CD4-positive, CD25-positive, alpha-beta regulatory T cell (primary cell): Measurements from ENCODE around the gene SLC9C1. TPM values are rescaled to one million over a fixed set of nuclear protein-coding genes. Genes with fewer than 3 reads are reported as not detected.
A peak's percentile ranks its signal among the peaks of the same experiment; 100 is the strongest.

Source experiments
- ATAC-seq, 2 donors: fragments of 150-1000 bp; cut with Tn5 transposase; one replicate each; pipeline ENCODE4 v1.10.0; 2021; ENCODE audit warnings: low read depth in 2 of 2, moderate number of reproducible peaks in 2 of 2, moderate library complexity in 1 of 2
- DNase-seq, 3 donors: peaks; one replicate each; pipeline versions ENCODE4 v3.0.0 to v3.0.0-alpha.2; 2012 to 2022; ENCODE audit warnings: mixed read lengths in 1 of 3
- H3K27ac ChIP-seq: one replicate; pipeline ENCODE4 v1.7.0; 2013; ENCODE audit warnings: mild to moderate bottlenecking, low read length; ENCODE audit not compliant: insufficient read depth, poor library complexity, severe bottlenecking
- H3K27me3 ChIP-seq: one replicate; pipeline ENCODE4 v1.7.0; 2013; ENCODE audit warnings: low read length; ENCODE audit not compliant: control insufficient read depth, insufficient read depth
- H3K36me3 ChIP-seq: one replicate; pipeline ENCODE4 v1.7.0; 2013; ENCODE audit warnings: mild to moderate bottlenecking, low read length, moderate library complexity; ENCODE audit not compliant: control insufficient read depth, insufficient read depth
- H3K4me1 ChIP-seq: 2 replicates; pipeline ENCODE4 v1.7.0; 2013; ENCODE audit warnings: mild to moderate bottlenecking, low read length; ENCODE audit not compliant: insufficient read depth, control insufficient read depth, poor library complexity, severe bottlenecking
- H3K4me3 ChIP-seq: one replicate; pipeline ENCODE4 v1.7.0; 2013; ENCODE audit warnings: low read depth, mild to moderate bottlenecking, low read length, moderate library complexity
- H3K9me3 ChIP-seq, 2 experiments: 1 replicate in 1 of 2; 2 replicates in 1 of 2; pipeline ENCODE4 v1.7.0; 2013; ENCODE audit warnings: low read length in 2 of 2, mild to moderate bottlenecking in 1 of 2, moderate library complexity in 1 of 2; ENCODE audit not compliant: control insufficient read depth in 2 of 2
- H3K27ac Mint-ChIP-seq, 3 donors: one replicate each; pipeline ENCODE4 v1.8.0; 2020 to 2022; ENCODE audit warnings: mild to moderate bottlenecking in 3 of 3, mixed read lengths in 3 of 3, moderate library complexity in 2 of 3
- H3K27me3 Mint-ChIP-seq: one replicate; pipeline ENCODE4 v1.8.0; 2022; ENCODE audit warnings: mild to moderate bottlenecking, mixed read lengths
- H3K36me3 Mint-ChIP-seq: one replicate; pipeline ENCODE4 v1.8.0; 2020; ENCODE audit warnings: mixed read lengths
- H3K4me1 Mint-ChIP-seq, 4 donors: one replicate each; pipeline ENCODE4 v1.8.0; 2020 to 2022; ENCODE audit warnings: mixed read lengths in 4 of 4, mild to moderate bottlenecking in 1 of 4
- H3K4me3 Mint-ChIP-seq, 4 donors: one replicate each; pipeline ENCODE4 v1.8.0; 2020 to 2022; ENCODE audit warnings: mild to moderate bottlenecking in 4 of 4, mixed read lengths in 4 of 4, moderate library complexity in 3 of 4
- H3K9me3 Mint-ChIP-seq, 7 donors: one replicate each; pipeline ENCODE4 v1.8.0; 2020 to 2022; ENCODE audit warnings: mixed read lengths in 7 of 7, mild to moderate bottlenecking in 3 of 7, moderate library complexity in 2 of 7
- polyA plus RNA-seq, 4 donors: library from polyadenylated mRNA; unstranded; fragments of 300-500 nt; fragmentation: Illumina TruSeq; gene quantifications; one replicate each; pipeline ENCODE4 v1.2.3, GENCODE V29; 2021
- total RNA-seq: library from RNA; stranded (reverse); gene quantifications from one replicate; pipeline ENCODE4 v1.2.3, GENCODE V29; 2022

Gene SLC9C1
- total and polyA plus RNA-seq, 5 donors from 2014 or later: not detected

- H3K4me3 Mint-ChIP-seq: no peak overlapping the region
- peaks cover 0 to 5% (median 4%) of the 10 kb centered on the region in 4 donors for H3K4me1 Mint-ChIP-seq
- peak; percentile 87 to 89 for ATAC-seq
- H3K36me3 Mint-ChIP-seq: no peaks in the 10 kb centered on the region
- Histone ChIP-seq H3K9me3 (no peaks in the 10 kb centered on the region), H3K4me1 (no peaks in the 10 kb centered on the region), H3K27ac (no peak overlapping the region), H3K27me3 (no peaks in the 10 kb centered on the region), H3K36me3 (no peaks in the 10 kb centered on the region), H3K4me3 (no peak overlapping the region)
- peak overlapping the region in 1 of 3 donors; percentile 29 for H3K27ac Mint-ChIP-seq
- peaks cover 5% of the 10 kb centered on the region for H3K27me3 Mint-ChIP-seq
- peak; percentile 23 to 80 (median 64) for DNase-seq
- H3K9me3 Mint-ChIP-seq: peaks cover 0 to 3% (median 0%) of the 10 kb centered on the region in 7 donors
Measured at GRCh38 chr3:112111785-112112402, 182.1 kb downstream of the SLC9C1 start.

GRCh38 chr3:112109322-112109721, 184.7 kb downstream of the SLC9C1 start:
- no peak for DNase-seq
- H3K27me3 ChIP-seq: no peaks in the 10 kb centered on the region
- H3K4me3 ChIP-seq: no peak overlapping the region
- H3K36me3 ChIP-seq: no peaks in the 10 kb centered on the region
- H3K4me1 Mint-ChIP-seq: peaks cover 0 to 5% (median 4%) of the 10 kb centered on the region in 4 donors
- H3K27me3 Mint-ChIP-seq: peaks cover 5% of the 10 kb centered on the region
- no peak overlapping the region for H3K27ac Mint-ChIP-seq
- H3K27ac ChIP-seq: no peak overlapping the region
- H3K9me3 ChIP-seq: no peaks in the 10 kb centered on the region
- H3K36me3 Mint-ChIP-seq: no peaks in the 10 kb centered on the region
- no peak overlapping the region for H3K4me3 Mint-ChIP-seq
- peaks cover 0 to 2% (median 0%) of the 10 kb centered on the region in 7 donors for H3K9me3 Mint-ChIP-seq
- H3K4me1 ChIP-seq: no peaks in the 10 kb centered on the region
- ATAC-seq: no peak

GRCh38 chr3:112104774-112105173, 189.2 kb downstream of the SLC9C1 start:
- H3K9me3 Mint-ChIP-seq: peaks cover 0 to 1% (median 0%) of the 10 kb centered on the region in 7 donors
- H3K27me3 Mint-ChIP-seq: peaks cover 13% of the 10 kb centered on the region
- H3K4me1 Mint-ChIP-seq: no peaks in the 10 kb centered on the region
- H3K36me3 ChIP-seq: no peaks in the 10 kb centered on the region
- H3K27me3 ChIP-seq: no peaks in the 10 kb centered on the region
- no peak overlapping the region for H3K27ac ChIP-seq
- no peak overlapping the region for H3K4me3 Mint-ChIP-seq
- DNase-seq: no peak
- no peaks in the 10 kb centered on the region for H3K36me3 Mint-ChIP-seq
- no peaks in the 10 kb centered on the region for H3K9me3 ChIP-seq
- H3K4me1 ChIP-seq: no peaks in the 10 kb centered on the region
- no peak for ATAC-seq
- H3K4me3 ChIP-seq: no peak overlapping the region
- H3K27ac Mint-ChIP-seq: no peak overlapping the region

GRCh38 chr3:112101916-112102315, 192.1 kb downstream of the SLC9C1 start:
- Histone ChIP-seq H3K27ac (no peak overlapping the region), H3K27me3 (peaks cover 2% of the 10 kb centered on the region), H3K36me3 (no peaks in the 10 kb centered on the region), H3K9me3 (no peaks in the 10 kb centered on the region), H3K4me1 (no peaks in the 10 kb centered on the region), H3K4me3 (no peak overlapping the region)
- no peak for ATAC-seq
- no peaks in the 10 kb centered on the region for H3K36me3 Mint-ChIP-seq
- H3K27ac Mint-ChIP-seq: no peak overlapping the region
- no peak overlapping the region for H3K4me3 Mint-ChIP-seq
- H3K27me3 Mint-ChIP-seq: peaks cover 8% of the 10 kb centered on the region
- H3K9me3 Mint-ChIP-seq: peaks cover 0 to 4% (median 0%) of the 10 kb centered on the region in 7 donors
- DNase-seq: no peak
- H3K4me1 Mint-ChIP-seq: no peaks in the 10 kb centered on the region

- Mint-ChIP-seq H3K27me3 (peaks cover 5% of the 10 kb centered on the region), H3K27ac (no peak overlapping the region), H3K9me3 (peaks cover 0 to 4% (median 0%) of the 10 kb centered on the region in 7 donors), H3K4me3 (no peak overlapping the region), H3K36me3 (no peaks in the 10 kb centered on the region), H3K4me1 (peaks cover 0 to 8% (median 3%) of the 10 kb centered on the region in 4 donors)
- Histone ChIP-seq H3K36me3 (no peaks in the 10 kb centered on the region), H3K4me3 (no peak overlapping the region), H3K27ac (no peak overlapping the region), H3K9me3 (no peaks in the 10 kb centered on the region), H3K27me3 (peaks cover 4% of the 10 kb centered on the region), H3K4me1 (no peaks in the 10 kb centered on the region)
- DNase-seq (no peak), ATAC-seq (peak in 1 of 2 donors; percentile 34)
Measured at GRCh38 chr3:112097378-112097777, 196.6 kb downstream of the SLC9C1 start.

- peaks cover 4% of the 10 kb centered on the region for H3K27me3 ChIP-seq
- H3K4me3 Mint-ChIP-seq: no peak overlapping the region
- no peak overlapping the region for H3K27ac Mint-ChIP-seq
- H3K9me3 ChIP-seq: no peaks in the 10 kb centered on the region
- peaks cover 5% of the 10 kb centered on the region for H3K27me3 Mint-ChIP-seq
- H3K27ac ChIP-seq: no peak overlapping the region
- peaks cover 0 to 4% (median 0%) of the 10 kb centered on the region in 7 donors for H3K9me3 Mint-ChIP-seq
- H3K4me1 Mint-ChIP-seq: peaks cover 0 to 11% (median 5%) of the 10 kb centered on the region in 4 donors
- DNase-seq: no peak
- H3K36me3 ChIP-seq: no peaks in the 10 kb centered on the region
- no peak overlapping the region for H3K4me3 ChIP-seq
- no peaks in the 10 kb centered on the region for H3K36me3 Mint-ChIP-seq
- H3K4me1 ChIP-seq: no peaks in the 10 kb centered on the region
- ATAC-seq: no peak
Measured at GRCh38 chr3:112096176-112096575, 197.8 kb downstream of the SLC9C1 start.

GRCh38 chr3:112095731-112096130, 198.3 kb downstream of the SLC9C1 start:
- ATAC-seq: no peak
- no peaks in the 10 kb centered on the region for H3K9me3 ChIP-seq
- peaks cover 4% of the 10 kb centered on the region for H3K27me3 ChIP-seq
- H3K4me1 ChIP-seq: no peaks in the 10 kb centered on the region
- DNase-seq: no peak
- peaks cover 5% of the 10 kb centered on the region for H3K27me3 Mint-ChIP-seq
- no peaks in the 10 kb centered on the region for H3K36me3 Mint-ChIP-seq
- H3K4me1 Mint-ChIP-seq: peaks cover 0 to 14% (median 6%) of the 10 kb centered on the region in 4 donors
- no peak overlapping the region for H3K4me3 ChIP-seq
- H3K4me3 Mint-ChIP-seq: no peak overlapping the region
- H3K27ac Mint-ChIP-seq: no peak overlapping the region
- H3K27ac ChIP-seq: no peak overlapping the region
- H3K36me3 ChIP-seq: no peaks in the 10 kb centered on the region
- peaks cover 0 to 4% (median 0%) of the 10 kb centered on the region in 7 donors for H3K9me3 Mint-ChIP-seq

- H3K4me1 Mint-ChIP-seq: peaks cover 0 to 19% (median 8%) of the 10 kb centered on the region in 4 donors
- Histone ChIP-seq H3K4me1 (no peaks in the 10 kb centered on the region), H3K4me3 (no peak overlapping the region), H3K27me3 (peaks cover 7% of the 10 kb centered on the region), H3K9me3 (no peaks in the 10 kb centered on the region), H3K27ac (no peak overlapping the region), H3K36me3 (no peaks in the 10 kb centered on the region)
- peak overlapping the region in 1 of 3 donors; percentile 60 for H3K27ac Mint-ChIP-seq
- H3K9me3 Mint-ChIP-seq: no peaks in the 10 kb centered on the region
- ATAC-seq: no peak
- H3K36me3 Mint-ChIP-seq: no peaks in the 10 kb centered on the region
- DNase-seq: no peak
- peaks cover 14% of the 10 kb centered on the region for H3K27me3 Mint-ChIP-seq
- H3K4me3 Mint-ChIP-seq: peak overlapping the region in 1 of 4 donors; percentile 39
Measured at GRCh38 chr3:112093180-112093522, 200.9 kb downstream of the SLC9C1 start.
